Measurements from ENCODE around the gene HACD4.

Gene HACD4

GRCh38 chr9:21037278-21037677, 5.8 kb upstream of the HACD4 start:
- Histone ChIP-seq H3K27ac (no peak overlapping the region), H3K36me3 (ENCODE audit: control insufficient read depth, insufficient read depth, low read length) (no peaks in the 10 kb centered on the region), H3K27me3 (ENCODE audit: control insufficient read depth, insufficient read depth, low read length) (no peaks in the 10 kb centered on the region), H2AFZ (no peak overlapping the region), H3K9me3 (ENCODE audit: control insufficient read depth, low read length) (no peaks in the 10 kb centered on the region), H3K4me1 (no peaks in the 10 kb centered on the region), H3K4me3 (ENCODE audit: low read depth, low read length) (no peak overlapping the region), H3K9ac (no peak overlapping the region), H3K4me2 (ENCODE audit: low read length) (no peak overlapping the region), H3K79me2 (no peaks in the 10 kb centered on the region)
- TF ChIP-seq CTCF (IDR thresholded peaks at IDR 0.05): no peak

GRCh38 chr9:21031808-21032183, 356 bp upstream of the HACD4 start:
- Histone ChIP-seq H3K36me3 (ENCODE audit: control insufficient read depth, insufficient read depth, low read length) (no peaks in the 10 kb centered on the region), H3K4me2 (ENCODE audit: low read length) (peak overlapping the region; percentile 56), H2AFZ (peak overlapping the region; percentile 83), H3K79me2 (no peaks in the 10 kb centered on the region), H3K4me3 (ENCODE audit: low read depth, low read length) (peak overlapping the region; percentile 41), H3K9ac (no peak overlapping the region), H3K27me3 (ENCODE audit: control insufficient read depth, insufficient read depth, low read length) (no peaks in the 10 kb centered on the region), H3K9me3 (ENCODE audit: control insufficient read depth, low read length) (no peaks in the 10 kb centered on the region), H3K27ac (peak overlapping the region; percentile 67), H3K4me1 (no peaks in the 10 kb centered on the region)
- TF ChIP-seq CTCF (IDR thresholded peaks at IDR 0.05): no peak

GRCh38 chr9:21030389-21031035, 928 bp downstream of the HACD4 start:
- Histone ChIP-seq H3K36me3 (ENCODE audit: control insufficient read depth, insufficient read depth, low read length) (no peaks in the 10 kb centered on the region), H3K9ac (no peak overlapping the region), H3K4me2 (ENCODE audit: low read length) (no peak overlapping the region), H3K27ac (peak overlapping the region; percentile 67), H2AFZ (peak overlapping the region; percentile 83), H3K27me3 (ENCODE audit: control insufficient read depth, insufficient read depth, low read length) (no peaks in the 10 kb centered on the region), H3K79me2 (no peaks in the 10 kb centered on the region), H3K4me3 (ENCODE audit: low read depth, low read length) (no peak overlapping the region), H3K4me1 (no peaks in the 10 kb centered on the region), H3K9me3 (ENCODE audit: control insufficient read depth, low read length) (no peaks in the 10 kb centered on the region)
- TF ChIP-seq CTCF (IDR thresholded peaks at IDR 0.05): no peak

GRCh38 chr9:21029661-21030060, 1.8 kb downstream of the HACD4 start:
- Histone ChIP-seq H3K27me3 (ENCODE audit: control insufficient read depth, insufficient read depth, low read length) (no peaks in the 10 kb centered on the region), H3K36me3 (ENCODE audit: control insufficient read depth, insufficient read depth, low read length) (no peaks in the 10 kb centered on the region), H3K9ac (no peak overlapping the region), H3K4me2 (ENCODE audit: low read length) (no peak overlapping the region), H3K9me3 (ENCODE audit: control insufficient read depth, low read length) (no peaks in the 10 kb centered on the region), H3K4me3 (ENCODE audit: low read depth, low read length) (no peak overlapping the region), H3K4me1 (no peaks in the 10 kb centered on the region), H2AFZ (no peak overlapping the region), H3K79me2 (no peaks in the 10 kb centered on the region), H3K27ac (no peak overlapping the region)
- no peak for TF ChIP-seq CTCF (IDR thresholded peaks at IDR 0.05)

GRCh38 chr9:21028466-21028865, 3.0 kb downstream of the HACD4 start:
- H2AFZ ChIP-seq: no peak overlapping the region
- H3K27ac ChIP-seq: no peak overlapping the region
- no peak overlapping the region for H3K4me2 ChIP-seq (ENCODE audit: low read length)
- H3K9ac ChIP-seq: no peak overlapping the region
- no peak overlapping the region for H3K4me3 ChIP-seq (ENCODE audit: low read depth, low read length)
- TF ChIP-seq CTCF (IDR thresholded peaks at IDR 0.05): no peak
- no peaks in the 10 kb centered on the region for H3K36me3 ChIP-seq (ENCODE audit: control insufficient read depth, insufficient read depth, low read length)
- H3K79me2 ChIP-seq: no peaks in the 10 kb centered on the region
- H3K9me3 ChIP-seq (ENCODE audit: control insufficient read depth, low read length): no peaks in the 10 kb centered on the region
- H3K27me3 ChIP-seq (ENCODE audit: control insufficient read depth, insufficient read depth, low read length): no peaks in the 10 kb centered on the region
- no peaks in the 10 kb centered on the region for H3K4me1 ChIP-seq

Measured in parathyroid adenoma (tissue), 2 donors.